ENCODE measurements around the gene SERPINB6.
"Not testable (repeated sequence)": the region's sequence is repeated elsewhere in the genome, so short reads cannot be mapped to it uniquely, and the experiment has no call there.

SERPINB6 gene

GRCh38 chr6:2932911-2933310 lies 38.5 kb downstream of the SERPINB6 start:
- not testable (repeated sequence) for DNase-seq

- peak; percentile 58 for DNase-seq
Measured at GRCh38 chr6:2931970-2932748, 39.2 kb downstream of the SERPINB6 start.

- DNase-seq = no peak
Measured at GRCh38 chr6:2931055-2931454, 40.3 kb downstream of the SERPINB6 start.

- DNase-seq = not testable (repeated sequence)
Measured at GRCh38 chr6:2927931-2928330, 43.4 kb downstream of the SERPINB6 start.

- not testable (repeated sequence) for DNase-seq
Measured at GRCh38 chr6:2925842-2926747, 45.3 kb downstream of the SERPINB6 start.

GRCh38 chr6:2921520-2922115 lies 49.7 kb downstream of the SERPINB6 start:
- DNase-seq = no peak

- no peak for DNase-seq
Measured at GRCh38 chr6:2920671-2921112, 50.7 kb downstream of the SERPINB6 start.

GRCh38 chr6:2919886-2920285 lies 51.5 kb downstream of the SERPINB6 start:
- no peak for DNase-seq

- DNase-seq = no peak
Measured at GRCh38 chr6:2919401-2919800, 52.0 kb downstream of the SERPINB6 start.

GRCh38 chr6:2918936-2919335 lies 52.4 kb downstream of the SERPINB6 start:
- no peak for DNase-seq

- DNase-seq = no peak
Measured at GRCh38 chr6:2917801-2918445, 53.4 kb downstream of the SERPINB6 start.

GRCh38 chr6:2917065-2917464 lies 54.3 kb downstream of the SERPINB6 start:
- DNase-seq = no peak

- DNase-seq = no peak
Measured at GRCh38 chr6:2916158-2916925, 55.0 kb downstream of the SERPINB6 start.

- DNase-seq = no peak
Measured at GRCh38 chr6:2915150-2915549, 56.2 kb downstream of the SERPINB6 start.

GRCh38 chr6:2914318-2914660 lies 57.1 kb downstream of the SERPINB6 start:
- no peak for DNase-seq

- no peak for DNase-seq
Measured at GRCh38 chr6:2913621-2914317, 57.6 kb downstream of the SERPINB6 start.

GRCh38 chr6:2911171-2911570 lies 60.2 kb downstream of the SERPINB6 start:
- no peak for DNase-seq

GRCh38 chr6:2909718-2910117 lies 61.6 kb downstream of the SERPINB6 start:
- no peak for DNase-seq

GRCh38 chr6:2909051-2909606 lies 62.2 kb downstream of the SERPINB6 start:
- DNase-seq = not testable (repeated sequence)

GRCh38 chr6:2908516-2908915 lies 62.9 kb downstream of the SERPINB6 start:
- DNase-seq = not testable (repeated sequence)
